WTC11 (cell line): ENCODE measurements around the gene RHOH. TPM values are rescaled to one million over a fixed set of nuclear protein-coding genes. Genes with fewer than 3 reads are reported as not detected.
A peak's percentile ranks its signal among the peaks of the same experiment; 100 is the strongest.

Source experiments
- ATAC-seq: fragments of 200-7000 bp; cut with Tn5 transposase; 2 replicates; pipeline ENCODE4 v1.10.0; 2021; ENCODE audit warnings: mild to moderate bottlenecking, moderate library complexity
- CTCF ChIA-PET: fragments of 300-600 bp; sonication (Branson Sonifier 250); formaldehyde crosslinking; loops from one replicate; lab custom pipeline; 2021; ENCODE audit warnings: antibody characterized with exemption; lab: Charles Lee
- POLR2A ChIA-PET: fragments of 350-600 bp; sonication (Branson Sonifier 250); formaldehyde crosslinking; loops from one replicate; lab custom pipeline; 2021; ENCODE audit warnings: antibody characterized with exemption; lab: Charles Lee
- DNase-seq: peaks from one replicate; pipeline ENCODE4 v3.0.0; 2021; ENCODE audit warnings: low spot score
- H3K27ac Mint-ChIP-seq: 2 replicates; pipeline ENCODE4 v1.8.0; 2021; ENCODE audit warnings: mixed read lengths
- H3K27me3 Mint-ChIP-seq: 2 replicates; pipeline ENCODE4 v1.8.0; 2021; ENCODE audit warnings: low read depth, mild to moderate bottlenecking, moderate library complexity, mixed read lengths
- H3K36me3 Mint-ChIP-seq: 2 replicates; pipeline ENCODE4 v1.8.0; 2021; ENCODE audit warnings: mixed read lengths
- H3K4me1 Mint-ChIP-seq: 2 replicates; pipeline ENCODE4 v1.8.0; 2022; ENCODE audit warnings: mixed read lengths
- H3K4me3 Mint-ChIP-seq: 2 replicates; pipeline ENCODE4 v1.8.0; 2021; ENCODE audit warnings: mild to moderate bottlenecking, moderate library complexity, mixed read lengths
- H3K9me3 Mint-ChIP-seq: 2 replicates; pipeline ENCODE4 v1.8.0; 2021; ENCODE audit warnings: mixed read lengths
- AR ChIP-seq: fragments of 250-450 bp; sonication (Bioruptor Pico); IDR thresholded peaks from 2 replicates; pipeline ENCODE4 v1.9.0; 2021; ENCODE audit warnings: mild to moderate bottlenecking
- ATF3 ChIP-seq: sonication (generic); formaldehyde crosslinking; conservative IDR thresholded peaks from 2 replicates; pipeline ENCODE4 v1.8.1; 2022; ENCODE audit warnings: mild to moderate bottlenecking, missing genetic modification reagents
- CREM ChIP-seq: sonication (generic); formaldehyde crosslinking; IDR thresholded peaks from 2 replicates; pipeline ENCODE4 v1.8.1; 2022; ENCODE audit warnings: mild to moderate bottlenecking, missing genetic modification reagents, moderate library complexity
- CTCF ChIP-seq: fragments of 200-600 bp; IDR thresholded peaks from 2 replicates; pipeline ENCODE4 v1.8.0; 2022; ENCODE audit warnings: antibody characterized with exemption
- IRF2 ChIP-seq: sonication (generic); formaldehyde crosslinking; IDR thresholded peaks from 2 replicates; pipeline ENCODE4 v1.8.0; 2022; ENCODE audit warnings: low read depth, missing genetic modification reagents, borderline replicate concordance
- NR2C2 ChIP-seq: sonication (generic); formaldehyde crosslinking; IDR thresholded peaks from 2 replicates; pipeline ENCODE4 v1.8.0; 2022; ENCODE audit warnings: mild to moderate bottlenecking, missing genetic modification reagents
- PRDM15 ChIP-seq: sonication (generic); formaldehyde crosslinking; IDR thresholded peaks from 2 replicates; pipeline ENCODE4 v1.8.0; 2022; ENCODE audit warnings: missing genetic modification reagents
- PRRX2 ChIP-seq: fragments of 250-450 bp; sonication (Bioruptor Pico); IDR thresholded peaks from 2 replicates; pipeline ENCODE4 v1.8.0; 2021; ENCODE audit warnings: mild to moderate bottlenecking
- ZMAT4 ChIP-seq: fragments of 250-450 bp; sonication (Bioruptor Pico); IDR thresholded peaks from 2 replicates; pipeline ENCODE4 v1.9.0; 2021; ENCODE audit warnings: mild to moderate bottlenecking
- ZNF121 ChIP-seq: sonication (generic); formaldehyde crosslinking; IDR thresholded peaks from 2 replicates; pipeline ENCODE4 v1.8.0; 2023; ENCODE audit warnings: missing genetic modification reagents
- ZNF263 ChIP-seq: sonication (generic); formaldehyde crosslinking; IDR thresholded peaks from 2 replicates; pipeline ENCODE4 v1.8.1; 2022; ENCODE audit warnings: low read depth, mild to moderate bottlenecking, moderate library complexity, missing genetic modification reagents
- ZNF317 ChIP-seq: sonication (generic); formaldehyde crosslinking; IDR thresholded peaks from 2 replicates; pipeline ENCODE4 v1.8.1; 2023; ENCODE audit warnings: low read depth, mild to moderate bottlenecking, moderate library complexity, missing genetic modification reagents, borderline replicate concordance
- total RNA-seq: library from RNA; stranded (reverse); gene quantifications from 3 replicates; pipeline ENCODE4 v1.2.3, GENCODE V29; 2021
- TF ChIP-seq, protein P1 (sequence below): sonication (generic); formaldehyde crosslinking; IDR thresholded peaks from 2 replicates; pipeline ENCODE4 v1.8.0; 2023; ENCODE audit warnings: missing genetic modification reagents
- TF ChIP-seq, protein P2 (sequence below): sonication (generic); formaldehyde crosslinking; IDR thresholded peaks from 2 replicates; pipeline ENCODE4 v1.8.1; 2023; ENCODE audit warnings: mild to moderate bottlenecking, missing genetic modification reagents, borderline replicate concordance
- TF ChIP-seq, protein P3 (sequence below): sonication (generic); formaldehyde crosslinking; IDR thresholded peaks from 2 replicates; pipeline ENCODE4 v1.8.1; 2022; ENCODE audit warnings: mild to moderate bottlenecking, missing genetic modification reagents, moderate library complexity, borderline replicate concordance

The RHOH gene
- total RNA-seq, 1 experiment from 2014 or later, result 8.7 TPM

GRCh38 chr4:40211224-40212185, 14.7 kb downstream of the RHOH start (continued):
- TF ChIP-seq, protein P1, sequence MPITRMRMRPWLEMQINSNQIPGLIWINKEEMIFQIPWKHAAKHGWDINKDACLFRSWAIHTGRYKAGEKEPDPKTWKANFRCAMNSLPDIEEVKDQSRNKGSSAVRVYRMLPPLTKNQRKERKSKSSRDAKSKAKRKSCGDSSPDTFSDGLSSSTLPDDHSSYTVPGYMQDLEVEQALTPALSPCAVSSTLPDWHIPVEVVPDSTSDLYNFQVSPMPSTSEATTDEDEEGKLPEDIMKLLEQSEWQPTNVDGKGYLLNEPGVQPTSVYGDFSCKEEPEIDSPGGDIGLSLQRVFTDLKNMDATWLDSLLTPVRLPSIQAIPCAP, result no peak
- no peak for TF ChIP-seq ATF3 (CRISPR knock-in tag)
- TF ChIP-seq ZNF121, result no peak
- TF ChIP-seq, all 79 proteins: peak for 0

DNA sequence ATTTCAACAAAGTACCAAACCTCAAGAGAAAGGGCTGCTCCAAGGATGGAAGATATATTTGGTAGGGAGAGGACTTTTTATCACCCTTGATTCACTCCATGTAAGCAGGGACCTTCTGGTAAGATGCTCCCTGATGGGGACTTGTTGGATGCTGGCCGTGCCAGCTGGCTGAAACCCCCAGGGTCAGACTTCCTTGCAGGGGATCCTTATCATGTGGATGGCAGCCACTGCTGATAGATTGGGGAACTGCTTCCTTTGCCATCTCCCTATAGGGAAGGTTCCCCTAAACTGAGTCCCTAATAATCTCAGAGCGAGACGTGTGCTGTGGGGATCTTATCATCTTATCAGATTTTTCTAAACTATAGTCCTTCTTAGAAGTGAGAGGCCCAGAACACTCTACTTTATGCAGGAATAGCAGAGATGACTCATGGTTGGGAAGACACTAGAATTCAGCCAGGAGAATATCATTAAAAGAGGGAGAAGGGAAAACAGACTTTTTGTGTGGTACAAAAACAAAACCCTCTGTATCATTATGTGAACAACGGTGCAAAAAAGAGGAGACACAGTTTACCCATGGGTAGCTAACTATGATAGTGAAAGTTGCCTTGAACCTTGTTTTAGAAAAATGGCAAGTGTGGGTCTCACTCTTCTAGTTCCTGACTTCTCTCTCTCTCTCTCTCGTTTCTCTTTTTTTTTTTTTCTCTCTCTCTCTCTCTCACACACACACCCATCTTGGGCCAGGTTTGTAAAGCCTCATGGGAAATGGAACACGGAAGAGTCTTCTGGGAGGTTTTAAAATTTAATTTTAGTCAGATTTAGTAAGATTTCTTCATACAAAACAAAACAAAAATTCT, 16.1 kb downstream of the RHOH start:
- H3K9me3 Mint-ChIP-seq, result no peaks in the 10 kb centered on the region
- no peak for DNase-seq
- TF ChIP-seq CREM, result no peak
- TF ChIP-seq PRDM15 (CRISPR knock-in tag), result no peak
- TF ChIP-seq, protein P2, sequence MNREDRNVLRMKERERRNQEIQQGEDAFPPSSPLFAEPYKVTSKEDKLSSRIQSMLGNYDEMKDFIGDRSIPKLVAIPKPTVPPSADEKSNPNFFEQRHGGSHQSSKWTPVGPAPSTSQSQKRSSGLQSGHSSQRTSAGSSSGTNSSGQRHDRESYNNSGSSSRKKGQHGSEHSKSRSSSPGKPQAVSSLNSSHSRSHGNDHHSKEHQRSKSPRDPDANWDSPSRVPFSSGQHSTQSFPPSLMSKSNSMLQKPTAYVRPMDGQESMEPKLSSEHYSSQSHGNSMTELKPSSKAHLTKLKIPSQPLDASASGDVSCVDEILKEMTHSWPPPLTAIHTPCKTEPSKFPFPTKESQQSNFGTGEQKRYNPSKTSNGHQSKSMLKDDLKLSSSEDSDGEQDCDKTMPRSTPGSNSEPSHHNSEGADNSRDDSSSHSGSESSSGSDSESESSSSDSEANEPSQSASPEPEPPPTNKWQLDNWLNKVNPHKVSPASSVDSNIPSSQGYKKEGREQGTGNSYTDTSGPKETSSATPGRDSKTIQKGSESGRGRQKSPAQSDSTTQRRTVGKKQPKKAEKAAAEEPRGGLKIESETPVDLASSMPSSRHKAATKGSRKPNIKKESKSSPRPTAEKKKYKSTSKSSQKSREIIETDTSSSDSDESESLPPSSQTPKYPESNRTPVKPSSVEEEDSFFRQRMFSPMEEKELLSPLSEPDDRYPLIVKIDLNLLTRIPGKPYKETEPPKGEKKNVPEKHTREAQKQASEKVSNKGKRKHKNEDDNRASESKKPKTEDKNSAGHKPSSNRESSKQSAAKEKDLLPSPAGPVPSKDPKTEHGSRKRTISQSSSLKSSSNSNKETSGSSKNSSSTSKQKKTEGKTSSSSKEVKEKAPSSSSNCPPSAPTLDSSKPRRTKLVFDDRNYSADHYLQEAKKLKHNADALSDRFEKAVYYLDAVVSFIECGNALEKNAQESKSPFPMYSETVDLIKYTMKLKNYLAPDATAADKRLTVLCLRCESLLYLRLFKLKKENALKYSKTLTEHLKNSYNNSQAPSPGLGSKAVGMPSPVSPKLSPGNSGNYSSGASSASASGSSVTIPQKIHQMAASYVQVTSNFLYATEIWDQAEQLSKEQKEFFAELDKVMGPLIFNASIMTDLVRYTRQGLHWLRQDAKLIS, result no peak
- no peak for TF ChIP-seq ZNF263 (CRISPR knock-in tag)
- TF ChIP-seq, protein P3, sequence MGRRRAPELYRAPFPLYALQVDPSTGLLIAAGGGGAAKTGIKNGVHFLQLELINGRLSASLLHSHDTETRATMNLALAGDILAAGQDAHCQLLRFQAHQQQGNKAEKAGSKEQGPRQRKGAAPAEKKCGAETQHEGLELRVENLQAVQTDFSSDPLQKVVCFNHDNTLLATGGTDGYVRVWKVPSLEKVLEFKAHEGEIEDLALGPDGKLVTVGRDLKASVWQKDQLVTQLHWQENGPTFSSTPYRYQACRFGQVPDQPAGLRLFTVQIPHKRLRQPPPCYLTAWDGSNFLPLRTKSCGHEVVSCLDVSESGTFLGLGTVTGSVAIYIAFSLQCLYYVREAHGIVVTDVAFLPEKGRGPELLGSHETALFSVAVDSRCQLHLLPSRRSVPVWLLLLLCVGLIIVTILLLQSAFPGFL (CRISPR knock-in tag), result no peak
- no peak for TF ChIP-seq PRRX2 (CRISPR knock-in tag)
- TF ChIP-seq IRF2 (CRISPR knock-in tag), result no peak
- no peak for TF ChIP-seq AR (CRISPR knock-in tag)
- no peak for TF ChIP-seq ZMAT4 (CRISPR knock-in tag)
- TF ChIP-seq NR2C2, result no peak
- no peak for TF ChIP-seq CTCF
- no peak for TF ChIP-seq ZNF317
- no peak for TF ChIP-seq ZNF121

More for the DNA sequence above, 16.1 kb downstream of the RHOH start:
- no peak for ATAC-seq
- no peak overlapping the region for H3K4me3 Mint-ChIP-seq
- H3K36me3 Mint-ChIP-seq, result 0 out of 2 replicates have a peak, but pooled peaks cover 2% of the 10 kb centered on the region
- H3K27ac Mint-ChIP-seq, result peak overlapping the region; percentile 1; the same call in 1 of the 2 replicates
- ChIA-PET POLR2A (no interaction called here), CTCF (no interaction called here)
- no peaks in the 10 kb centered on the region for H3K27me3 Mint-ChIP-seq
- peaks cover 25% of the 10 kb centered on the region for H3K4me1 Mint-ChIP-seq
